Measurements from ENCODE around the gene PASD1. TPM values are rescaled to one million over a fixed set of nuclear protein-coding genes. Genes with fewer than 3 reads are reported as not detected.

The PASD1 gene
- polyA plus RNA-seq, 1 of the 3 experiments (the other 2 are of a cell fraction): 0.03 TPM

- H3K79me2 ChIP-seq (ENCODE audit: insufficient read depth): no peaks in the 10 kb centered on the region
- H3F3A ChIP-seq (replicated peaks; ENCODE audit: insufficient read depth): no peaks in the 10 kb centered on the region
- TF ChIP-seq NFIC (IDR thresholded peaks at IDR 0.05; ENCODE audit: borderline replicate concordance) (no peak), FOSL2 (IDR thresholded peaks at IDR 0.05; ENCODE audit: borderline replicate concordance, low read depth) (no peak), USF2 (IDR thresholded peaks at IDR 0.05; ENCODE audit: borderline replicate concordance, low read depth, low read length) (no peak), SMC3 (IDR thresholded peaks at IDR 0.05; ENCODE audit: low read depth, low read length) (no peak)
- ChIA-PET POLR2A (no interaction called here), CTCF (no interaction called here)
- DNase-seq: no peak
- no peak overlapping the region for H3K9ac ChIP-seq
- H3K4me1 ChIP-seq (ENCODE audit: control insufficient read depth in 1 of 2, insufficient read depth in 2 of 2, low read depth in 1 of 2, low read length in 1 of 2): no peaks in the 10 kb centered on the region
- no peaks in the 10 kb centered on the region for H3K9me2 ChIP-seq
- H3K4me3 ChIP-seq (ENCODE audit: low read depth in 2 of 2, low read length in 1 of 2): no peak overlapping the region
- no peak overlapping the region for H3K27ac ChIP-seq (ENCODE audit: low read depth in 2 of 2, low read length in 1 of 2)
- WGBS (ENCODE audit: low lambda C conversion rate): 11% methylated on average over 2 of the region's 4 CpGs
- H3K36me3 ChIP-seq (replicated peaks in 1 of 2; ENCODE audit: control insufficient read depth in 1 of 2, insufficient read depth in 2 of 2, low read length in 1 of 2): no peaks in the 10 kb centered on the region
- H3K27me3 ChIP-seq (ENCODE audit: insufficient read depth): peaks cover 32% of the 10 kb centered on the region
- no peaks in the 10 kb centered on the region for H4K20me1 ChIP-seq (ENCODE audit: insufficient read depth)
- no peaks in the 10 kb centered on the region for H3K9me3 ChIP-seq
- H3K4me2 ChIP-seq: no peak overlapping the region
- no peak overlapping the region for H2AFZ ChIP-seq (ENCODE audit: low read depth)
Observed at GRCh38 chrX:151697522-151697921, 134.0 kb downstream of the PASD1 start.

DNA sequence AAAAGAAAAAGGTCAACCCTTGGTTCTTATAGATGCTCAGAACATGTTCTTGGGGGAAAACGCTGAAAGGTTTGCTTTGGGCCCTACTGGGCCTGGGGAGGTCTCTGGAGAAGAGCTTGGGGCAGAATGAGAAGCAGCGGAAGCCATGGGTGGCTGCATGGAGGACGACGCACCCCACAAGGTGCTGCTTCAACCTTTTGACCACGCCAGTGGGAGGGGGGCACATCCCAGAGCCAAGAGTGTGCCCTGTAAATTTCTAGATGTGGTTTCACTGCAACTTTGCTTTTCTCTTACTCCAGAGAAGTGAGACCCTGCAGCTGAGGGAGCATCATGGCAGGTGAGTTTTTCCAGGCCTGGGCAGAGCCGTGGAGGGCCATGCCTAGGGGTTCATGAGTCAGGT lies 135.0 kb downstream of the PASD1 start:
- H3F3A ChIP-seq (replicated peaks; ENCODE audit: insufficient read depth): no peaks in the 10 kb centered on the region
- 0% methylated on average over 5 of the region's 6 CpGs for WGBS (ENCODE audit: low lambda C conversion rate)
- H3K9ac ChIP-seq: no peak overlapping the region
- H2AFZ ChIP-seq (ENCODE audit: low read depth): no peak overlapping the region
- H3K9me2 ChIP-seq: no peaks in the 10 kb centered on the region
- no peak for TF ChIP-seq RFX5 (IDR thresholded peaks at IDR 0.05; ENCODE audit: low read length)
- TF ChIP-seq SMC3 (IDR thresholded peaks at IDR 0.05; ENCODE audit: low read depth, low read length): no peak
- no peak for TF ChIP-seq EP300 (IDR thresholded peaks at IDR 0.05; ENCODE audit: borderline replicate concordance in 1 of 2, low read depth in 1 of 2, low read length in 1 of 2)
- no peak for TF ChIP-seq TEAD4 (IDR thresholded peaks at IDR 0.05; ENCODE audit: borderline replicate concordance, insufficient read depth)
- no peak for TF ChIP-seq MXI1 (IDR thresholded peaks at IDR 0.05; ENCODE audit: low read depth, low read length)
- no peak for TF ChIP-seq NFIC (IDR thresholded peaks at IDR 0.05; ENCODE audit: borderline replicate concordance)
- TF ChIP-seq USF2 (IDR thresholded peaks at IDR 0.05; ENCODE audit: borderline replicate concordance, low read depth, low read length): no peak
- no peak for TF ChIP-seq FOXM1 (IDR thresholded peaks at IDR 0.05; ENCODE audit: low read depth)
- no peak for TF ChIP-seq ELF1 (IDR thresholded peaks at IDR 0.05)
- no peak for TF ChIP-seq POLR2AphosphoS5 (IDR thresholded peaks at IDR 0.05; ENCODE audit: low read depth, low read length)
- H3K27ac ChIP-seq (ENCODE audit: low read depth in 2 of 2, low read length in 1 of 2): no peak overlapping the region
- H3K79me2 ChIP-seq (ENCODE audit: insufficient read depth): no peaks in the 10 kb centered on the region
- H3K4me3 ChIP-seq (ENCODE audit: low read depth in 2 of 2, low read length in 1 of 2): no peak overlapping the region
- H4K20me1 ChIP-seq (ENCODE audit: insufficient read depth): no peaks in the 10 kb centered on the region
- no peak overlapping the region for H3K4me2 ChIP-seq
- no peaks in the 10 kb centered on the region for H3K9me3 ChIP-seq
- H3K4me1 ChIP-seq (ENCODE audit: control insufficient read depth in 1 of 2, insufficient read depth in 2 of 2, low read depth in 1 of 2, low read length in 1 of 2): no peaks in the 10 kb centered on the region
- POLR2A ChIA-PET: no interaction called here
- no peak for DNase-seq
- no peaks in the 10 kb centered on the region for H3K36me3 ChIP-seq (replicated peaks in 1 of 2; ENCODE audit: control insufficient read depth in 1 of 2, insufficient read depth in 2 of 2, low read length in 1 of 2)
- CTCF ChIA-PET: no interaction called here
- peaks cover 24% of the 10 kb centered on the region for H3K27me3 ChIP-seq (ENCODE audit: insufficient read depth)

DNA sequence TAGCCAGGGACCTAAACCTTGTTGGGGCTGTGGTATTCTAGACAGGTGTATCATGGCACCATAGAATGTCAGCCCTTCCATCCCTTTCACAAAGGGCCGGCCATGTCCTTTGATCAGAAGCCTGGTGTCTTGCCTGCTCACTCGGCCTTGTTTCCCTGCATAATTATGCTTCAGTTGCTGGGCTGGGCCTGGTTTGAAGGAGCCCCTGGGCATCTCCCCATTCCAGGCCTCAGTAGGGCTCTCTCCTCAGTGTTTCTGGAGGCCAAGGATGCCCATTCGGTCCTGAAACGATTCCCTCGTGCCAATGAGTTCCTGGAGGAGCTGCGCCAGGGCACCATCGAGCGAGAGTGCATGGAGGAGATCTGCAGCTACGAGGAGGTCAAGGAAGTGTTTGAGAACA lies 136.3 kb downstream of the PASD1 start:
- 2% methylated on average over 9 of the region's 9 CpGs for WGBS (ENCODE audit: low lambda C conversion rate)
- Histone ChIP-seq H3K36me3 (replicated peaks in 1 of 2; ENCODE audit: control insufficient read depth in 1 of 2, insufficient read depth in 2 of 2, low read length in 1 of 2) (no peaks in the 10 kb centered on the region), H2AFZ (ENCODE audit: low read depth) (no peak overlapping the region), H3K27me3 (ENCODE audit: insufficient read depth) (peaks cover 26% of the 10 kb centered on the region), H3K4me2 (no peak overlapping the region), H3K9me3 (no peaks in the 10 kb centered on the region), H3K4me1 (ENCODE audit: control insufficient read depth in 1 of 2, insufficient read depth in 2 of 2, low read depth in 1 of 2, low read length in 1 of 2) (no peaks in the 10 kb centered on the region), H3K79me2 (ENCODE audit: insufficient read depth) (no peaks in the 10 kb centered on the region), H3F3A (replicated peaks; ENCODE audit: insufficient read depth) (no peaks in the 10 kb centered on the region), H3K27ac (ENCODE audit: low read depth in 2 of 2, low read length in 1 of 2) (no peak overlapping the region), H3K4me3 (ENCODE audit: low read depth in 2 of 2, low read length in 1 of 2) (no peak overlapping the region), H4K20me1 (ENCODE audit: insufficient read depth) (no peaks in the 10 kb centered on the region), H3K9ac (no peak overlapping the region), H3K9me2 (no peaks in the 10 kb centered on the region)
- ChIA-PET CTCF (no interaction called here), POLR2A (no interaction called here)
- DNase-seq: no peak
- no peak for TF ChIP-seq RFX5 (IDR thresholded peaks at IDR 0.05; ENCODE audit: low read length)
- TF ChIP-seq, protein P1, sequence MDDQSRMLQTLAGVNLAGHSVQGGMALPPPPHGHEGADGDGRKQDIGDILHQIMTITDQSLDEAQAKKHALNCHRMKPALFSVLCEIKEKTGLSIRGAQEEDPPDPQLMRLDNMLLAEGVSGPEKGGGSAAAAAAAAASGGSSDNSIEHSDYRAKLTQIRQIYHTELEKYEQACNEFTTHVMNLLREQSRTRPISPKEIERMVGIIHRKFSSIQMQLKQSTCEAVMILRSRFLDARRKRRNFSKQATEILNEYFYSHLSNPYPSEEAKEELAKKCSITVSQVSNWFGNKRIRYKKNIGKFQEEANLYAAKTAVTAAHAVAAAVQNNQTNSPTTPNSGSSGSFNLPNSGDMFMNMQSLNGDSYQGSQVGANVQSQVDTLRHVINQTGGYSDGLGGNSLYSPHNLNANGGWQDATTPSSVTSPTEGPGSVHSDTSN (IDR thresholded peaks at IDR 0.05): no peak
- TF ChIP-seq NRF1 (IDR thresholded peaks at IDR 0.05; ENCODE audit: low read depth, low read length): no peak
- no peak for TF ChIP-seq CHD2 (IDR thresholded peaks at IDR 0.05; ENCODE audit: low read length, partially characterized antibody)
- no peak for TF ChIP-seq FOXM1 (IDR thresholded peaks at IDR 0.05; ENCODE audit: low read depth)
- TF ChIP-seq USF1 (IDR thresholded peaks at IDR 0.05; ENCODE audit: borderline replicate concordance, low read depth): no peak
- no peak for TF ChIP-seq MEF2A (IDR thresholded peaks at IDR 0.05; ENCODE audit: borderline replicate concordance, low read depth)
- TF ChIP-seq TCF12 (IDR thresholded peaks at IDR 0.05): no peak
- TF ChIP-seq ELF1 (IDR thresholded peaks at IDR 0.05): no peak
- TF ChIP-seq GABPA (IDR thresholded peaks at IDR 0.05; ENCODE audit: low read depth): no peak
- TF ChIP-seq JUND (IDR thresholded peaks at IDR 0.05): no peak
- TF ChIP-seq RAD21 (IDR thresholded peaks at IDR 0.05; ENCODE audit: low read length): no peak
- TF ChIP-seq FOXJ3 (CRISPR knock-in tag; IDR thresholded peaks at IDR 0.05): no peak

All from SK-N-SH (cell line).